Measurements from ENCODE around the gene ABCD3.

GRCh38 chr1:94395748-94396309 lies 22.4 kb upstream of the ABCD3 start:
- TF ChIP-seq POLR2A (IDR thresholded peaks at IDR 0.05; ENCODE audit: low read length) (no peak), GATA1 (IDR thresholded peaks at IDR 0.05; ENCODE audit: low read depth, low read length) (no peak)
